WTC11 (cell line): Measurements from ENCODE around the gene FTCD. TPM values are rescaled to one million over a fixed set of nuclear protein-coding genes. Genes with fewer than 3 reads are reported as not detected.

Experiments
- ATAC-seq: fragments of 200-7000 bp; cut with Tn5 transposase; 2 replicates; pipeline ENCODE4 v1.10.0; 2021; ENCODE audit warnings: mild to moderate bottlenecking, moderate library complexity
- CTCF ChIA-PET: fragments of 300-600 bp; sonication (Branson Sonifier 250); formaldehyde crosslinking; loops from one replicate; lab custom pipeline; 2021; ENCODE audit warnings: antibody characterized with exemption; lab: Charles Lee
- POLR2A ChIA-PET: fragments of 350-600 bp; sonication (Branson Sonifier 250); formaldehyde crosslinking; loops from one replicate; lab custom pipeline; 2021; ENCODE audit warnings: antibody characterized with exemption; lab: Charles Lee
- DNase-seq: peaks from one replicate; pipeline ENCODE4 v3.0.0; 2021; ENCODE audit warnings: low spot score
- H3K27ac Mint-ChIP-seq: 2 replicates; pipeline ENCODE4 v1.8.0; 2021; ENCODE audit warnings: mixed read lengths
- H3K27me3 Mint-ChIP-seq: 2 replicates; pipeline ENCODE4 v1.8.0; 2021; ENCODE audit warnings: low read depth, mild to moderate bottlenecking, moderate library complexity, mixed read lengths
- H3K36me3 Mint-ChIP-seq: 2 replicates; pipeline ENCODE4 v1.8.0; 2021; ENCODE audit warnings: mixed read lengths
- H3K4me1 Mint-ChIP-seq: 2 replicates; pipeline ENCODE4 v1.8.0; 2022; ENCODE audit warnings: mixed read lengths
- H3K4me3 Mint-ChIP-seq: 2 replicates; pipeline ENCODE4 v1.8.0; 2021; ENCODE audit warnings: mild to moderate bottlenecking, moderate library complexity, mixed read lengths
- H3K9me3 Mint-ChIP-seq: 2 replicates; pipeline ENCODE4 v1.8.0; 2021; ENCODE audit warnings: mixed read lengths
- ELF4 ChIP-seq: sonication (generic); formaldehyde crosslinking; IDR thresholded peaks from 2 replicates; pipeline ENCODE4 v1.8.1; 2022; ENCODE audit warnings: low read depth, mild to moderate bottlenecking, moderate library complexity, missing genetic modification reagents
- NFYB ChIP-seq: sonication (generic); formaldehyde crosslinking; conservative IDR thresholded peaks from 2 replicates; pipeline ENCODE4 v1.8.0; 2022; ENCODE audit warnings: low read depth, missing genetic modification reagents
- NR2C2 ChIP-seq: sonication (generic); formaldehyde crosslinking; IDR thresholded peaks from 2 replicates; pipeline ENCODE4 v1.8.0; 2022; ENCODE audit warnings: mild to moderate bottlenecking, missing genetic modification reagents
- SOX15 ChIP-seq: fragments of 250-450 bp; sonication (Bioruptor Pico); IDR thresholded peaks from 2 replicates; pipeline ENCODE4 v1.9.0; 2021; ENCODE audit warnings: mild to moderate bottlenecking
- ZNF263 ChIP-seq: sonication (generic); formaldehyde crosslinking; IDR thresholded peaks from 2 replicates; pipeline ENCODE4 v1.8.1; 2022; ENCODE audit warnings: low read depth, mild to moderate bottlenecking, moderate library complexity, missing genetic modification reagents
- ZNF423 ChIP-seq: fragments of 250-450 bp; sonication (Bioruptor Pico); IDR thresholded peaks from 2 replicates; pipeline ENCODE4 v2.1.2; 2022; ENCODE audit warnings: mild to moderate bottlenecking, moderate library complexity
- total RNA-seq: library from RNA; stranded (reverse); gene quantifications from 3 replicates; pipeline ENCODE4 v1.2.3, GENCODE V29; 2021
- TF ChIP-seq, protein P1 (sequence below): sonication (generic); formaldehyde crosslinking; IDR thresholded peaks from 2 replicates; pipeline ENCODE4 v1.8.0; 2023; ENCODE audit warnings: missing genetic modification reagents
- TF ChIP-seq, protein P2 (sequence below): sonication (generic); formaldehyde crosslinking; IDR thresholded peaks from 2 replicates; pipeline ENCODE4 v1.8.1; 2023; ENCODE audit warnings: mild to moderate bottlenecking, moderate library complexity, missing genetic modification reagents
- TF ChIP-seq, protein P3 (sequence below): fragments of 250-450 bp; sonication (Bioruptor Pico); IDR thresholded peaks from 2 replicates; pipeline ENCODE4 v1.9.0; 2021; ENCODE audit warnings: mild to moderate bottlenecking, borderline replicate concordance
- TF ChIP-seq, protein P4 (sequence below): sonication (generic); formaldehyde crosslinking; IDR thresholded peaks from 2 replicates; pipeline ENCODE4 v1.8.1; 2022; ENCODE audit warnings: low read depth, mild to moderate bottlenecking, moderate library complexity, missing genetic modification reagents, borderline replicate concordance
- TF ChIP-seq, protein P5 (sequence below): sonication (generic); formaldehyde crosslinking; IDR thresholded peaks from 2 replicates; pipeline ENCODE4 v1.8.0; 2022; ENCODE audit warnings: mild to moderate bottlenecking, missing genetic modification reagents

The FTCD gene
- total RNA-seq, 1 experiment from 2014 or later, result 6.1 TPM

DNA sequence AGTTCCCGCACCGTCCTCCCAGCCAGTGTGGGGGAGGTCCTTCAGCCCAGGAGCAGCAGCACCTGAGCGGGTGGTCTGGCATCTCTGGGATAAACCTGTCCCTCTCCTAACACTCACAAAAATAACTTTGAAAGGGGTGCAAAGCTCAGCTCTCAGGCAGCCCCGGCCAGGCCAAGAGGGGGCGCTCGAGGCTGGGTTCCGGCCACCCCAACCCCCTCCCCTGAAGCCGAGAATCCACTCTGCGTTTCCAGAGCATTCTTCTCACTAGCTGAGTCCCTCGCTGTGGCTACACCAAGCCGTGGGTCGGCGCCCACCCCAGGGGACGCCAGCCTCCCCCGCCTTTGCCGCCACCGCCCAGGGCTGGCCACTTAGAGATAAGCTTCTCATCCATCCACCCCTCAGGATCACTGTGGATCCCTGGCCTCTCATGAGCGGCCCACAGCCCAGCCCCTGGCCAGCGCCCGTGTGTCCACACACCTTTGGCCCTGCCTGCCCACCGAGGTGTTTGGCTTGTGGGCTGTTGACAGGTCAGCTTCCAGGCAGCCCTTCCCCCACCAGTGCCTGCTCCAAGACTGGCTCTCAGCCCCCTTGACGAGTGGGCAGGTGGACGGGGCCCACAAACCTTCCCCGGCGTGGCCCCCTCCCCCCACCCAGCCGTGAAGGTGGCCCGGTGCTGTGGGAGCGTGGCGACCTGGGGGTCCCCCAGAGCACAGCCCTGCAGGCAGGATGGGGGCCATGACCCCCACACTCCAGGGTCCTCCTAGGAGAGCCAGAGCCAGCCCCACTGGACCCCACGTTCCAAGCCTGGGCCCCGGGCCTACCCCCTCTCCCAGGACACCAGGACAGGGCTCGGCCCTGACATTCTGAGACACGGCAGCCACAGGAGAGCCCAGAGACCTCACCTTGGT, 1.9 kb downstream of the FTCD start (continued):
- TF ChIP-seq NFYB (CRISPR knock-in tag) (no peak), SOX15 (CRISPR knock-in tag) (no peak), NR2C2 (CRISPR knock-in tag) (no peak; the same call in 1 of the 2 replicates)
- TF ChIP-seq, protein P1, sequence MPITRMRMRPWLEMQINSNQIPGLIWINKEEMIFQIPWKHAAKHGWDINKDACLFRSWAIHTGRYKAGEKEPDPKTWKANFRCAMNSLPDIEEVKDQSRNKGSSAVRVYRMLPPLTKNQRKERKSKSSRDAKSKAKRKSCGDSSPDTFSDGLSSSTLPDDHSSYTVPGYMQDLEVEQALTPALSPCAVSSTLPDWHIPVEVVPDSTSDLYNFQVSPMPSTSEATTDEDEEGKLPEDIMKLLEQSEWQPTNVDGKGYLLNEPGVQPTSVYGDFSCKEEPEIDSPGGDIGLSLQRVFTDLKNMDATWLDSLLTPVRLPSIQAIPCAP (CRISPR knock-in tag), result no peak
- TF ChIP-seq, protein P2, sequence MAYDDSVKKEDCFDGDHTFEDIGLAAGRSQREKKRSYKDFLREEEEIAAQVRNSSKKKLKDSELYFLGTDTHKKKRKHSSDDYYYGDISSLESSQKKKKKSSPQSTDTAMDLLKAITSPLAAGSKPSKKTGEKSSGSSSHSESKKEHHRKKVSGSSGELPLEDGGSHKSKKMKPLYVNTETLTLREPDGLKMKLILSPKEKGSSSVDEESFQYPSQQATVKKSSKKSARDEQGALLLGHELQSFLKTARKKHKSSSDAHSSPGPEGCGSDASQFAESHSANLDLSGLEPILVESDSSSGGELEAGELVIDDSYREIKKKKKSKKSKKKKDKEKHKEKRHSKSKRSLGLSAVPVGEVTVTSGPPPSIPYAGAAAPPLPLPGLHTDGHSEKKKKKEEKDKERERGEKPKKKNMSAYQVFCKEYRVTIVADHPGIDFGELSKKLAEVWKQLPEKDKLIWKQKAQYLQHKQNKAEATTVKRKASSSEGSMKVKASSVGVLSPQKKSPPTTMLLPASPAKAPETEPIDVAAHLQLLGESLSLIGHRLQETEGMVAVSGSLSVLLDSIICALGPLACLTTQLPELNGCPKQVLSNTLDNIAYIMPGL (CRISPR knock-in tag), result 0 out of 2 replicates have a peak, but pooled peaks have one; percentile 23

DNA sequence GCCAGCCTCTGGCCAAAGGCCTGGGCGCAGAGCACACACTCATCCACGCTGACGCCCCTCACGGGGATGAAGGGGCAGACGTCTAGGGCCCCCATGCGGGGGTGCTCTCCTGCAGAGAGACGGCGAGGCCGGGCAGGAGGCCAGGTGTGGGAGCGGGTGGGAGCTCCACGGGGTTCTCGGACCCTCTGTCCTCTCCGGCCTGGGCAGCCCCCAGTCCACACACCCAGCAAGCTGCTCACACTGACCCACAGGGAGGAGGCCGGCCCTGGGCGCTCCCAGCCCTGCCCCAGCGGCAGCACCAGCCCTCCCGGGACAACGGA, 2.5 kb downstream of the FTCD start:
- CTCF ChIA-PET, result interaction anchor here (0.6 to 2.6 kb wide), 27 partner anchors 9 to 257 kb away, joined by 3 to 57 read pairs (median 4); partner anchors contain the start of gene LSS
- Mint-ChIP-seq H3K4me3 (no peak overlapping the region), H3K36me3 (no peaks in the 10 kb centered on the region), H3K9me3 (no peaks in the 10 kb centered on the region), H3K4me1 (peaks cover 9% of the 10 kb centered on the region), H3K27ac (no peak overlapping the region), H3K27me3 (no peaks in the 10 kb centered on the region)
- ATAC-seq (no peak), DNase-seq (no peak)
- TF ChIP-seq, protein P2 (CRISPR knock-in tag), result 0 out of 2 replicates have a peak, but pooled peaks have one; percentile 20
- TF ChIP-seq ZNF423 (CRISPR knock-in tag), result 0 out of 2 replicates have a peak, but pooled peaks have one; percentile 2
- 0 out of 2 replicates have a peak, but pooled peaks have one; percentile 39 for TF ChIP-seq ZNF263 (CRISPR knock-in tag)
- TF ChIP-seq ELF4 (CRISPR knock-in tag), result no peak
- POLR2A ChIA-PET, result interaction anchor here (0.7 to 1.0 kb wide), 2 partner anchors 10 to 183 kb away, joined by 3 to 11 read pairs; no protein-coding TSS in a partner anchor

DNA sequence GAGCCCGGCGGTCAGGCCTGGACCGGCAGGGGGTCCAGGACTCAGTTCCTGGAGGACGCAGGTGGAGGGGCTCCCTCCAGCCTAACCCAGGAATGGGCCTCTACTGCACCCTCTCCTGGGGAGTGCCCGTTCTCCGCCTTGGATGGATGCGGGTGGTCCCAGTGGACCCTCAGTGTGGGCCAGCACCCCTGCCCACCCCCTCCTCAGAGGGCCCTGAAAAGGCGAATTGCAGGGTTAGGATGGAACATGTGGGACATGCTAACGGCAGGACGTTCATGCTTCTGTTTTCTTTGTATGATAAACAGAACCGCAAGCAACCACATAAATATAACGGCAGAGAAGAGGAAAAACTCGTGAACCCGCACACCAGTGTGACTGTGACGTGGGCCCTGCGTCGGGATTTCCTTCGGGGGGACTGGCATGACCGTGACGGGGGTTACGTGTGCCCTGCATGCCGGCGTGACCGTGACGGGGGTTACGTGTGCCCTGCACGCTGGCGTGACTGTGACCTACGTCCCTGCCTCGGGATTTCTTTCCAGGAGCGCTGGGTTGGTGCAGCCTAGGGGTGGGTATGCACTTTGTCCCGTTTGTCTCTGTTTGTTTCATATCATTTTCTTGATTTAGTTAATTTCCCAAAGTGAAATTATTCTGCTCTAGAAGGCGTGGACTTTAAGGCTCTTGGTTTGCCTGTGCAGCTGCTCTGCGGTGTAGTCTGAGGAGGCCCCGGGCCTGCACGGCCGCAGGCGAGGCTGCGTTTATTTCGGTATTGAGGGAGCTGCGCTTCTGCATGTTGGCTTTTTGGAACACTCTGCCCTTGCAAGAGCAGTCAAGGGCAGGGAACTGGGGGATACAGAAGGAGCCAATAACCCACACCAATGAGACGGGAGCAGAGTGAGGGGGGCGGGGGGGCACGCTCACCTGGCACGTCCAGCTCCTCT, 3.1 kb downstream of the FTCD start:
- peaks cover 9% of the 10 kb centered on the region for H3K4me1 Mint-ChIP-seq
- TF ChIP-seq, protein P3, sequence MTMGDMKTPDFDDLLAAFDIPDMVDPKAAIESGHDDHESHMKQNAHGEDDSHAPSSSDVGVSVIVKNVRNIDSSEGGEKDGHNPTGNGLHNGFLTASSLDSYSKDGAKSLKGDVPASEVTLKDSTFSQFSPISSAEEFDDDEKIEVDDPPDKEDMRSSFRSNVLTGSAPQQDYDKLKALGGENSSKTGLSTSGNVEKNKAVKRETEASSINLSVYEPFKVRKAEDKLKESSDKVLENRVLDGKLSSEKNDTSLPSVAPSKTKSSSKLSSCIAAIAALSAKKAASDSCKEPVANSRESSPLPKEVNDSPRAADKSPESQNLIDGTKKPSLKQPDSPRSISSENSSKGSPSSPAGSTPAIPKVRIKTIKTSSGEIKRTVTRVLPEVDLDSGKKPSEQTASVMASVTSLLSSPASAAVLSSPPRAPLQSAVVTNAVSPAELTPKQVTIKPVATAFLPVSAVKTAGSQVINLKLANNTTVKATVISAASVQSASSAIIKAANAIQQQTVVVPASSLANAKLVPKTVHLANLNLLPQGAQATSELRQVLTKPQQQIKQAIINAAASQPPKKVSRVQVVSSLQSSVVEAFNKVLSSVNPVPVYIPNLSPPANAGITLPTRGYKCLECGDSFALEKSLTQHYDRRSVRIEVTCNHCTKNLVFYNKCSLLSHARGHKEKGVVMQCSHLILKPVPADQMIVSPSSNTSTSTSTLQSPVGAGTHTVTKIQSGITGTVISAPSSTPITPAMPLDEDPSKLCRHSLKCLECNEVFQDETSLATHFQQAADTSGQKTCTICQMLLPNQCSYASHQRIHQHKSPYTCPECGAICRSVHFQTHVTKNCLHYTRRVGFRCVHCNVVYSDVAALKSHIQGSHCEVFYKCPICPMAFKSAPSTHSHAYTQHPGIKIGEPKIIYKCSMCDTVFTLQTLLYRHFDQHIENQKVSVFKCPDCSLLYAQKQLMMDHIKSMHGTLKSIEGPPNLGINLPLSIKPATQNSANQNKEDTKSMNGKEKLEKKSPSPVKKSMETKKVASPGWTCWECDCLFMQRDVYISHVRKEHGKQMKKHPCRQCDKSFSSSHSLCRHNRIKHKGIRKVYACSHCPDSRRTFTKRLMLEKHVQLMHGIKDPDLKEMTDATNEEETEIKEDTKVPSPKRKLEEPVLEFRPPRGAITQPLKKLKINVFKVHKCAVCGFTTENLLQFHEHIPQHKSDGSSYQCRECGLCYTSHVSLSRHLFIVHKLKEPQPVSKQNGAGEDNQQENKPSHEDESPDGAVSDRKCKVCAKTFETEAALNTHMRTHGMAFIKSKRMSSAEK (CRISPR knock-in tag), result no peak
- no peak for TF ChIP-seq ZNF423 (CRISPR knock-in tag)
- TF ChIP-seq, protein P4, sequence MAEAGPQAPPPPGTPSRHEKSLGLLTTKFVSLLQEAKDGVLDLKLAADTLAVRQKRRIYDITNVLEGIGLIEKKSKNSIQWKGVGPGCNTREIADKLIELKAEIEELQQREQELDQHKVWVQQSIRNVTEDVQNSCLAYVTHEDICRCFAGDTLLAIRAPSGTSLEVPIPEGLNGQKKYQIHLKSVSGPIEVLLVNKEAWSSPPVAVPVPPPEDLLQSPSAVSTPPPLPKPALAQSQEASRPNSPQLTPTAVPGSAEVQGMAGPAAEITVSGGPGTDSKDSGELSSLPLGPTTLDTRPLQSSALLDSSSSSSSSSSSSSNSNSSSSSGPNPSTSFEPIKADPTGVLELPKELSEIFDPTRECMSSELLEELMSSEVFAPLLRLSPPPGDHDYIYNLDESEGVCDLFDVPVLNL (CRISPR knock-in tag), result no peak
- TF ChIP-seq, protein P5, sequence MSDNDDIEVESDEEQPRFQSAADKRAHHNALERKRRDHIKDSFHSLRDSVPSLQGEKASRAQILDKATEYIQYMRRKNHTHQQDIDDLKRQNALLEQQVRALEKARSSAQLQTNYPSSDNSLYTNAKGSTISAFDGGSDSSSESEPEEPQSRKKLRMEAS (CRISPR knock-in tag), result 0 out of 2 replicates have a peak, but pooled peaks have one; percentile 9
- TF ChIP-seq, all 79 proteins: peak for 1
- no peak overlapping the region for H3K4me3 Mint-ChIP-seq
- no peaks in the 10 kb centered on the region for H3K9me3 Mint-ChIP-seq
- H3K36me3 Mint-ChIP-seq, result no peaks in the 10 kb centered on the region
- ATAC-seq (no peak), DNase-seq (no peak)
- no peaks in the 10 kb centered on the region for H3K27me3 Mint-ChIP-seq
- ChIA-PET CTCF (interaction anchor here (0.6 to 2.6 kb wide), 25 partner anchors 9 to 257 kb away, joined by 3 to 57 read pairs (median 4); a partner anchor contains a TSS), POLR2A (interaction anchor here (0.7 to 1.0 kb wide), 2 partner anchors 10 to 182 kb away, joined by 3 to 11 read pairs; no protein-coding TSS in a partner anchor)
- H3K27ac Mint-ChIP-seq, result peak overlapping the region; percentile 95
